GM12874 (cell line): ENCODE measurements around the gene NAP1L1.

Experiments
- CTCF ChIP-seq: IDR thresholded peaks from 2 replicates; pipeline ENCODE4 v1.5.1; 2011; ENCODE audit warnings: low read depth, mild to moderate bottlenecking, control low read depth, low read length, moderate library complexity; ENCODE audit not compliant: insufficient read depth

NAP1L1 gene

GRCh38 chr12:76117067-76117691, 32.7 kb upstream of the NAP1L1 start:
- TF ChIP-seq CTCF = no peak

- no peak for TF ChIP-seq CTCF
Observed at GRCh38 chr12:76113800-76114757, 29.6 kb upstream of the NAP1L1 start.

DNA sequence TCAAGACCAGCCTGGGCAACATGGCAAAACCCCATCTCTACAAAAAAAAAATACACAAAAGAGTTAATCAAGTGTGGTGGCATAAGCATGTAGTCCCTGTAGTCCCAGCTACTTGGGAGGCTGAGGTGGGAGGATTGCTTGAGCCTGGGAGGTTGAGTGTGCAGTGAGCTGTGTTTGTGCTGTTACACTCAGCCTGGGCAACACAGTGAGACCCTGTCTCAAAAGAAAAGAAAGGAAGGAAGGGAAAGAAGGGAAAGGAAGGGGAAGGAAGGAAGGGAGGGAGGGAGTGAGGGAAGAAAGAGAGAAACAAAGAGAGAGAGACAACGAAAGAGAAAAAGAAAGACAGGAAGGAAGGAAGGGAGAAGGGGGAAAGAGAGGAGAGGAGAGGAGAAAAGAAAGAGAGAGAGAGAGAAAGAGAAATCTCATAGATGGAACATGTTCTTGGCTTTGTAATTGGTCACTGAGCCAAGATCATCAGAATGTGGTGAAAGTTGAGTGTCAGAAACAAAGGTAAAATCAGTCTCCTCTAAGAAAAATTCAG, 26.8 kb upstream of the NAP1L1 start:
- TF ChIP-seq CTCF = no peak

GRCh38 chr12:76109879-76110278, 25.4 kb upstream of the NAP1L1 start:
- TF ChIP-seq CTCF = no peak

DNA sequence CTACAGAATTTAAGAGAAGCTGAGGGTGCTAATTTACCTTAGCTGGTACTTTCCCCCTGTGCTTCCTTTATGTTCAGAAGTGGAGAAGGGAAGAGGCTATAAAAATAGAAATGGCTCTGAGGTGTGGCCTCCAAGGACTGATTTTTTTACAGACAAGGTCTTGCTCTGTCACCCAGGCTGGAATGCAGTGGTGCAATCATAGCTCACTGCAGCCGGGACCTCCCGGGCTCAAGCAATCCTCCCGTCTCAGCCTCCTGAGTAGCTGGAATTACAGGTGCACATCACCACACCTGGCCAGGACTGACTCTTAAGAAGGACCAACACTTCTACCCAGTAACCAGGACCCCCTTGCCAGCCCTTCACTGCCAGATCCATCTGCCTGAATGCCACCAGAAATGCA, 23.9 kb upstream of the NAP1L1 start:
- no peak for TF ChIP-seq CTCF

DNA sequence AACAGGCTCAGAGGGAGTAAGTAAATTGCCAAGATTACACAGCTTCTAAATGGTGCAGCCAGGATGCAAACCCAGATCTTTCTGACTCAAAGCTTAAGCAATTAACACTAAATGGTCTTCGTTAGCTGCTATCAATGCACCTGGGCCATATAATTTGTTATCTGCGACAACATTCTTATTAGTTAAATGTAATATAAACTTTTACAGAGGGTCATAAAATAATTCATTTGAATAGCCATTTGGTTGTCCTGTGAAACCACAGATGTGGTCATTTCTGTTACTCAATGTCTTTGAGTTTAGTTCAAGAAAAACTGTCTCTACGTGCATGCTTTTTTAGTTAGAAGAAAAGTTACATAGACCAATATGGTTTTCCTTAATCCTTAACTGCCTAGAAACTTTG, 22.1 kb upstream of the NAP1L1 start:
- TF ChIP-seq CTCF = no peak

- TF ChIP-seq CTCF = no peak
Observed at GRCh38 chr12:76103958-76104357, 19.5 kb upstream of the NAP1L1 start.
